ENCODE measurements around the gene PARD3. TPM values are rescaled to one million over a fixed set of nuclear protein-coding genes. Genes with fewer than 3 reads are reported as not detected.
A peak's percentile ranks its signal among the peaks of the same experiment; 100 is the strongest.

The PARD3 gene
- total RNA-seq, 1 donor from 2014 or later, result 51.2 TPM

DNA sequence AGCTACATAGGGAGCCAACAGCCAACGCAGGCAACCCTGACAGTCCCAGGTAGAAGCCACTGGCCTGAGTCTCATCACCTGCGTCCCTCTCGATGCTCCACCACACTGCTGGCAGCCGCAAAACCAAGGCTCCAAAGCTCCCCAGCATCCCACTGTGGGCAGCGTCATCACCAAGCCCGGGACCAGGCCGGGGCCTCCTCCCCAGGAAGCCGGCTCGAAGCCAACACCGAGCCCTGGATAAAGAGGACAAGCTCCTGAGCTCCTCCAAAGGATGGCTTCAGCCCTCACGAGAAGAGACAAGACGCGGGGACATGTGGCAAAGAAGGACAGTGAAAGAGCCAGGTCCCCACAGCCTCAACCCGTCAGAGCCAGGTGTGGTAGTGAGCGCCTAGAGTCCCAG is 23.9 kb downstream of the PARD3 start:
- peaks cover 32% of the 10 kb centered on the region for H3K4me1 Mint-ChIP-seq
- no peaks in the 10 kb centered on the region for H3K27me3 Mint-ChIP-seq (ENCODE audit: low read depth)
- DNase-seq (ENCODE audit: low read depth, low spot score), result no peak
- H3K36me3 Mint-ChIP-seq (ENCODE audit: low read depth), result no peaks in the 10 kb centered on the region
- no peaks in the 10 kb centered on the region for H3K9me3 Mint-ChIP-seq
- H3K27ac Mint-ChIP-seq (ENCODE audit: unreplicated experiment), result no peak overlapping the region
- TF ChIP-seq, protein P1, sequence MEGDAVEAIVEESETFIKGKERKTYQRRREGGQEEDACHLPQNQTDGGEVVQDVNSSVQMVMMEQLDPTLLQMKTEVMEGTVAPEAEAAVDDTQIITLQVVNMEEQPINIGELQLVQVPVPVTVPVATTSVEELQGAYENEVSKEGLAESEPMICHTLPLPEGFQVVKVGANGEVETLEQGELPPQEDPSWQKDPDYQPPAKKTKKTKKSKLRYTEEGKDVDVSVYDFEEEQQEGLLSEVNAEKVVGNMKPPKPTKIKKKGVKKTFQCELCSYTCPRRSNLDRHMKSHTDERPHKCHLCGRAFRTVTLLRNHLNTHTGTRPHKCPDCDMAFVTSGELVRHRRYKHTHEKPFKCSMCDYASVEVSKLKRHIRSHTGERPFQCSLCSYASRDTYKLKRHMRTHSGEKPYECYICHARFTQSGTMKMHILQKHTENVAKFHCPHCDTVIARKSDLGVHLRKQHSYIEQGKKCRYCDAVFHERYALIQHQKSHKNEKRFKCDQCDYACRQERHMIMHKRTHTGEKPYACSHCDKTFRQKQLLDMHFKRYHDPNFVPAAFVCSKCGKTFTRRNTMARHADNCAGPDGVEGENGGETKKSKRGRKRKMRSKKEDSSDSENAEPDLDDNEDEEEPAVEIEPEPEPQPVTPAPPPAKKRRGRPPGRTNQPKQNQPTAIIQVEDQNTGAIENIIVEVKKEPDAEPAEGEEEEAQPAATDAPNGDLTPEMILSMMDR (conservative IDR thresholded peaks at IDR 0.05), result no peak
- H3K4me3 Mint-ChIP-seq, result no peak overlapping the region

DNA sequence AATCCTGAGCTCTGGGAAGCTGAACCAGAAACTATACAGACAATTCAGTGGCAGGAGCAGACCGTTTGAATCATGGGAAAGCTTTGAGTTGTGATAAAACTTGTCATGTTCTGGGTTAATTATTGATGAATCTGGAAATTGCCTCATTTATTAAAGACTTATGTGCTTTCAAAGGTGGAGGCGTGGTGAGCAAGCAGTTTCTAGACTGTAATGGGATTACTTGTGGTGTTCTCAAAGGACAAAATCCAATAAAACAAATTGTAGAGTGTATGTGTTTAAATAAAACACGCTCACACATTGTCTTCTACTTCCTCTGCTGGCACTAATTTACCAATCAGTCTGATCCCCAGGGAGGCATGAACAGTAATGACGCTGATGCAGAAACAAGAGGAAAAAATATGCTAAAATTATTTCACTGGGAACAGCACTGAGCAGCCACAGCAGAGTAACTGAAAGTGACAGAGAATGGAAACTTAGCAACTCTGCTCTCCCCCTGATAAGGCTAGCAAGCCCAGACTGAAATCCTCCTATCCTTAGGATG is 25.1 kb downstream of the PARD3 start:
- TF ChIP-seq, protein P1 (conservative IDR thresholded peaks at IDR 0.05), result no peak
- Mint-ChIP-seq H3K36me3 (ENCODE audit: low read depth) (no peaks in the 10 kb centered on the region), H3K27me3 (ENCODE audit: low read depth) (no peaks in the 10 kb centered on the region), H3K27ac (ENCODE audit: unreplicated experiment) (no peak overlapping the region), H3K4me3 (no peak overlapping the region), H3K9me3 (no peaks in the 10 kb centered on the region), H3K4me1 (peaks cover 38% of the 10 kb centered on the region)
- no peak for DNase-seq (ENCODE audit: low read depth, low spot score)

DNA sequence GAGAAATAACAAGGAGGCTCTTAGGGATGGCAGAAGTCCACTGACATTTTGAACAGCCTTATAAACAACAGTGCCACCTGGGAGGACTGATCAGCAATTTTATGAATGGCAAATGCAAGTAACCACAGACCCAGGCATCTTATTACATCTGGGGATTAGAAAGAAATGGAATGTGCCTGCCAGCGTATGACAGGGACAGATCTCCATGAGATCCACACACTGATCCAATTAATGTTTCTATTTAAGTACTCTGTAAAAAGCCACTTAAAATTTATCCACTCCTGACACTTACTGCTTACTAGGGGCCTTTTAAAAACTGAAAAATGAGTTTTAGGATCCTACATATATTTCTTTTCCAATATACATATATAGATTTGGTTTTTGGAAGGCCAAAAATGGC is 28.6 kb downstream of the PARD3 start:
- H3K27me3 Mint-ChIP-seq (ENCODE audit: low read depth), result no peaks in the 10 kb centered on the region
- no peaks in the 10 kb centered on the region for H3K36me3 Mint-ChIP-seq (ENCODE audit: low read depth)
- DNase-seq (ENCODE audit: low read depth, low spot score), result no peak
- H3K4me1 Mint-ChIP-seq, result peaks cover 30% of the 10 kb centered on the region
- TF ChIP-seq, protein P1 (conservative IDR thresholded peaks at IDR 0.05), result no peak
- no peak overlapping the region for H3K27ac Mint-ChIP-seq (ENCODE audit: unreplicated experiment)
- H3K9me3 Mint-ChIP-seq, result no peaks in the 10 kb centered on the region
- H3K4me3 Mint-ChIP-seq, result no peak overlapping the region

DNA sequence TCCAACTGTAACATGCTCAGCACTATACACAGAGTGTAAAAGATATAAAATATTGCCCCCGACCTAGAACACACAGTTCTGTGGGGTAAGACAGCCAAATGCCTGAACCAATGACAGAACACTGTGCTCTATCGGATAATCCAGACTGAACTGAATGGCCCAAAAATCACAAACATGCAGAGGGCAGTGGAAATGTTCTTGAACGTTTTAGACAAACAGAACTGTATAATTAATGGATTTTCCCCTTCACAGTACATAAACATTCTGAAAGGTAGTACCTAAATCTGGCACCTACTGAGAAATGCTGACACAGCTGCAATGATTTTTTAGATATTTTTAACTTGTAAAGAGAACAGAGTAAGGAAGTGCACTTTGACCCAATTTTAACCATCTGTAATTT is 33.4 kb downstream of the PARD3 start:
- no peaks in the 10 kb centered on the region for H3K27me3 Mint-ChIP-seq (ENCODE audit: low read depth)
- no peaks in the 10 kb centered on the region for H3K9me3 Mint-ChIP-seq
- DNase-seq (ENCODE audit: low read depth, low spot score), result no peak
- H3K4me1 Mint-ChIP-seq, result peaks cover 50% of the 10 kb centered on the region
- no peaks in the 10 kb centered on the region for H3K36me3 Mint-ChIP-seq (ENCODE audit: low read depth)
- no peak overlapping the region for H3K4me3 Mint-ChIP-seq
- H3K27ac Mint-ChIP-seq (ENCODE audit: unreplicated experiment), result peak overlapping the region; percentile 54
- TF ChIP-seq, protein P1 (conservative IDR thresholded peaks at IDR 0.05), result no peak

DNA sequence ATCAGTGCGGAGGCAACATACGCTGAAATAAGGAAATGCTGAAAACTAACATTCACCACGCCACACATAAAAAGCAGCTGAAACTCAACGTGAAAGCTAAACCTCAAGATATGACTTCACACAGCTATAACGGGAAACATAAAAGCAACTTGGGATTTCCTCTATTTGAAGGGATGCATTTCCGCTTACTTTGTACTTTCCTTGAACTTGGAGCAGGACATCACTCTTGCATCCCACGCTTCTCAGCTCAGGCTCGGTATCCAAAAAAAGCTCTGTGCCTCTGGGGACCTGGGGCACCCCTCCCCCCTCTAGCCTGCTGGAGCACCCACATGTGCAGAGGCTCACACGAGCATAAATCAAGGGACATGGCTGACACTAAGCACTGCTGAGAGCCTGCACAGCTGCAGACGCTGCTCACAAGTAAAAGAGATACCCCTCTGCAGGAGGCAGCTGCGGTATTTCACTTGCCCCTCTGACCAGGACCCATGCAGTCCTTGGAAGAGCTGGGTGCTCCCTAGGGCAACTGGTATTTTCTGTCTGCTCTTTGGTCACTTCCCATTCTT is 34.2 kb downstream of the PARD3 start:
- H3K27me3 Mint-ChIP-seq (ENCODE audit: low read depth), result no peaks in the 10 kb centered on the region
- TF ChIP-seq, protein P1 (conservative IDR thresholded peaks at IDR 0.05), result no peak
- peak; percentile 6 for DNase-seq (ENCODE audit: low read depth, low spot score)
- no peaks in the 10 kb centered on the region for H3K36me3 Mint-ChIP-seq (ENCODE audit: low read depth)
- H3K27ac Mint-ChIP-seq (ENCODE audit: unreplicated experiment), result peak overlapping the region; percentile 69
- H3K4me3 Mint-ChIP-seq, result peak overlapping the region; percentile 74
- H3K4me1 Mint-ChIP-seq, result peaks cover 53% of the 10 kb centered on the region
- no peaks in the 10 kb centered on the region for H3K9me3 Mint-ChIP-seq

All from neural crest cell (in vitro differentiated cells).